Esophagus muscularis mucosa (tissue), 4 donors: Measurements from ENCODE around the gene TNFSF13B. TPM values are rescaled to one million over a fixed set of nuclear protein-coding genes. Genes with fewer than 3 reads are reported as not detected.

Experiments used
- DNase-seq: peaks from one replicate; pipeline ENCODE4 v3.0.0-alpha.2; 2017; ENCODE audit errors: extremely low spot score
- H3K27ac ChIP-seq, 4 donors: fragments of 200-600 bp; sonication (generic); replicated peaks in 1 of 4; 1 replicate in 3 of 4; 2 replicates in 1 of 4; pipeline ENCODE4 v1.5.1; 2016 to 2019; ENCODE audit warnings: mild to moderate bottlenecking in 1 of 4
- H3K27me3 ChIP-seq, 4 donors: fragments of 200-600 bp; sonication (generic); one replicate each; pipeline versions ENCODE4 v1.5.1 to v1.6.0; 2016 to 2019
- H3K36me3 ChIP-seq, 4 donors: fragments of 200-600 bp; sonication (generic); one replicate each; pipeline ENCODE4 v1.5.1; 2016 to 2019
- H3K4me1 ChIP-seq, 4 donors: fragments of 200-600 bp; sonication (generic); one replicate each; pipeline ENCODE4 v1.5.1; 2016 to 2019
- H3K4me3 ChIP-seq, 4 donors: fragments of 200-600 bp; sonication (generic); 1 replicate in 2 of 4; 2 replicates in 2 of 4; pipeline ENCODE4 v1.5.1; 2016 to 2019; ENCODE audit warnings: mild to moderate bottlenecking in 4 of 4, moderate library complexity in 1 of 4
- H3K9me3 ChIP-seq, 4 donors: fragments of 200-600 bp; sonication (generic); 1 replicate in 3 of 4; 2 replicates in 1 of 4; pipeline ENCODE4 v1.5.1; 2016 to 2019
- CTCF ChIP-seq, 3 experiments: fragments of 200-600 bp in 2 of 3; fragments of 450-650 bp in 1 of 3; sonication (generic) in 2 of 3; IDR thresholded peaks; one replicate each; pipeline ENCODE4 v1.5.1; 2017 to 2019; ENCODE audit warnings: antibody characterized with exemption in 3 of 3, mild to moderate bottlenecking in 2 of 3, moderate library complexity in 1 of 3
- EP300 ChIP-seq: sonication (generic); formaldehyde crosslinking; IDR thresholded peaks from one replicate; pipeline ENCODE4 v1.6.1; 2017; ENCODE audit warnings: antibody characterized with exemption
- POLR2A ChIP-seq: fragments of 450-650 bp; IDR thresholded peaks from one replicate; pipeline ENCODE4 v1.6.1; 2017; ENCODE audit warnings: antibody characterized with exemption, moderate library complexity, mild to moderate bottlenecking, low read depth
- POLR2AphosphoS5 ChIP-seq, 2 donors: sonication (generic); formaldehyde crosslinking; IDR thresholded peaks; one replicate each; pipeline ENCODE4 v1.6.1; 2017; ENCODE audit warnings: antibody characterized with exemption in 2 of 2
- WGBS: methylation state at CpG from one replicate; pipeline ENCODE4 v1.1.5; 2018; 5-methylcytosine and 5-hydroxymethylcytosine counted together
- intact Hi-C: fragments of 100-400 bp; cut with DNase I; formaldehyde crosslinking; loops from one replicate; pipeline ENCODE4 v1.15.1; 2023
- small RNA-seq, 3 donors: library from RNA; depleted of rRNA; stranded (forward); fragments of <200 nt; gene quantifications; one replicate each; pipeline ENCODE3, GENCODE V24; 2016
- total RNA-seq, 4 donors: library from RNA; depleted of rRNA; stranded (reverse); fragments of >200 nt; gene quantifications; one replicate each; pipeline versions ENCODE4 v1.1.0 to v1.2.1, GENCODE V29; 2016

Gene TNFSF13B
- total RNA-seq, 4 donors from 2014 or later, result 1.7 to 5.0 (median 3.3) TPM

- Histone ChIP-seq H3K4me3 (no peak overlapping the region), H3K4me1 (no peaks in the 10 kb centered on the region), H3K36me3 (no peaks in the 10 kb centered on the region), H3K27me3 (peaks cover 0 to 8% (median 0%) of the 10 kb centered on the region in 4 donors), H3K27ac (no peak overlapping the region), H3K9me3 (no peaks in the 10 kb centered on the region)
- no peak for DNase-seq
- TF ChIP-seq EP300 (no peak), POLR2A (no peak), CTCF (IDR thresholded peaks at IDR 0.05) (no peak), POLR2AphosphoS5 (IDR thresholded peaks at IDR 0.05) (no peak)
- intact Hi-C loops, result no loop called here
- 91% methylated on average over 8 of the region's 9 CpGs for WGBS
Observed at GRCh38 chr13:108350579-108350978, 81.1 kb downstream of the TNFSF13B start.

GRCh38 chr13:108352599-108352998 lies 83.1 kb downstream of the TNFSF13B start:
- Histone ChIP-seq H3K27ac (no peak overlapping the region), H3K4me3 (no peak overlapping the region), H3K27me3 (peaks cover 0 to 8% (median 0%) of the 10 kb centered on the region in 4 donors), H3K9me3 (no peaks in the 10 kb centered on the region), H3K36me3 (no peaks in the 10 kb centered on the region), H3K4me1 (no peaks in the 10 kb centered on the region)
- TF ChIP-seq POLR2A (no peak), POLR2AphosphoS5 (IDR thresholded peaks at IDR 0.05) (no peak), EP300 (no peak), CTCF (IDR thresholded peaks at IDR 0.05) (no peak)
- intact Hi-C loops, result no loop called here
- 32% methylated on average over 3 of the region's 3 CpGs for WGBS
- DNase-seq, result no peak

GRCh38 chr13:108357228-108357627 lies 87.7 kb downstream of the TNFSF13B start:
- Histone ChIP-seq H3K27ac (no peak overlapping the region), H3K4me1 (no peaks in the 10 kb centered on the region), H3K4me3 (no peak overlapping the region), H3K9me3 (no peaks in the 10 kb centered on the region), H3K36me3 (no peaks in the 10 kb centered on the region), H3K27me3 (peaks cover 0 to 4% (median 0%) of the 10 kb centered on the region in 4 donors)
- DNase-seq, result no peak
- no peak for TF ChIP-seq POLR2A
- TF ChIP-seq POLR2AphosphoS5 (IDR thresholded peaks at IDR 0.05), result no peak
- TF ChIP-seq CTCF (IDR thresholded peaks at IDR 0.05), result no peak
- no peak for TF ChIP-seq EP300
- intact Hi-C loops, result no loop called here
- 90% methylated on average over 3 of the region's 3 CpGs for WGBS

Small RNA genes lying within 50 kb of the gene (small RNA-seq; reads per million reads assigned to genes)
- 0 reads per million in 3 donors for gene RNA5SP39

Other genes with a start within 250 kb of the TNFSF13B start
- gene LIG4, start 54.2 kb upstream of the TNFSF13B start, total RNA-seq, result 10 to 100 TPM; 10.9 to 16.8 (median 13.2) TPM
- gene ABHD13, start 51.3 kb upstream of the TNFSF13B start, total RNA-seq, result 10 to 100 TPM; 10.3 to 12.9 (median 11.1) TPM